Measurements from ENCODE around the gene ATF6. TPM values are rescaled to one million over a fixed set of nuclear protein-coding genes. Genes with fewer than 3 reads are reported as not detected.

Gene ATF6
- total RNA-seq, 1 donor from 2014 or later: 14.4 TPM

GRCh38 chr1:161884475-161884874 is 118.4 kb downstream of the ATF6 start:
- DNase-seq (ENCODE audit: low spot score): no peak
- ATAC-seq: no peak

- no peak for DNase-seq (ENCODE audit: low spot score)
- ATAC-seq: no peak
Observed at GRCh38 chr1:161885003-161885402, 118.9 kb downstream of the ATF6 start.

DNA sequence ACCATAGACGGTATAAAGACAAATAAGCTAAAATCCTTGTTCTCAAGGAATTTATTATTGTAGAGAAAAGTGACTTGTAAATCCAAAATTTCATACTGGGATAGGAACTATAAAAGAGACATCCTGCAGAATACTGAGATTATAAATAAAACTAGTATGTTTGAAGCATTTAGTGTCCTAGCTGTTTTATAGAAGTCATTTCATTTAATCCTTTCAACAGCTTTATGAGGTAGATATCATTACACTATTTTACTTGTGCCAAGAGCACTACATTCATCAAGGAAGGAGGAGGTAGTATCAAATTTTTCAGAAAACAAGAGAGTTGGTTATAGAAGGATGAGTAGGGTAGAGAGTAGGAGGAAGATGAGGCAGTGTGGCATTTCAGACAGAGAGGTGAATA is 119.6 kb downstream of the ATF6 start:
- DNase-seq (ENCODE audit: low spot score): no peak
- no peak for ATAC-seq

GRCh38 chr1:161886589-161886988 is 120.5 kb downstream of the ATF6 start:
- no peak for ATAC-seq
- no peak for DNase-seq (ENCODE audit: low spot score)

DNA sequence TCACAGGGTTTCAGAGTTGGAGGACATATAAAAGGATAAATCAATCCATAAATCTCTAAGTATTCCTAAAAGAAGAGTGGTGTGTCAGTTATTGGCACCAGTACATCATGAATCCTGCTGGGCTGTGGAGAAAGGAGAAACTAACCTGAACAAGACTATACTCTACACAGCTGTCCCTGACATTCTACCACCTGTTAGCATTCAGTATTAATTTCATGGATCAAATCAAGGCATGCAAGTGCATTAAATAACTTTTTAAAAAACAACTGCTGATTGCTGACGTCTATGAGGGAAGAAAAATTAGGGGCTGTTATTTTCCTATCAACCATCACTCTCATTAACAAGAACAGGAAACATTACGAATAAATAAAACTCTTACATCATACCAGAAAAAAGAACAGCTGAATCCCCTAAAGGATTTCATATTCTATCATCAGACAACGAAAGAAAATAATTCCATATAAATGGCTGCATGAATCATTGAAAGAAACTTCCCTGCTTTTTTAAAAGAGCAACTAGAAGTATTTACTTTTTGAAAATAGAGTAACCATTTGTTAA is 121.7 kb downstream of the ATF6 start:
- ATAC-seq: no peak

GRCh38 chr1:161890574-161890973 is 124.5 kb downstream of the ATF6 start:
- DNase-seq (ENCODE audit: low spot score) (no peak), ATAC-seq (no peak)

More for the DNA sequence above, 121.7 kb downstream of the ATF6 start:
- no peak for DNase-seq (ENCODE audit: low spot score)

DNA sequence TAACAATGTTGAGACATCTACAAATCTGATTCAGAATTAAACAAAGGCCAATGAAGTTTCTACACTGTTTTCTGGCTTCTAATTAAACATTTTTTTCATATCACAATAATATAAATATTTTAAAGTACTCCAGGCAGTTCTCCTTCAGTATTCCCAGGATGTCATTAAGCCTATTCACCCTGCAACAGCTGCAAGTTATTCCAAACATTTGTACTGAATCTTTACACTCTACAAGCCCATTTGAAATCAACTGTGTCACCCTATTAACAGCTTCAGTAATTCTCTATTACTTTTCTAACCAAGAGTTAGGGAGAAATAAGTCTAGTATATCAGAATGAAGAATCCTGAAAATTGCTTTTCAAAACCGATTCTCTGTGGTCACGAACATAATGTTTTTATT is 133.0 kb downstream of the ATF6 start:
- DNase-seq (ENCODE audit: low spot score): no peak

GRCh38 chr1:161900160-161900559 is 134.0 kb downstream of the ATF6 start:
- DNase-seq (ENCODE audit: low spot score): no peak
- ATAC-seq: no peak

More for the DNA sequence above, 133.0 kb downstream of the ATF6 start:
- ATAC-seq: no peak

DNA sequence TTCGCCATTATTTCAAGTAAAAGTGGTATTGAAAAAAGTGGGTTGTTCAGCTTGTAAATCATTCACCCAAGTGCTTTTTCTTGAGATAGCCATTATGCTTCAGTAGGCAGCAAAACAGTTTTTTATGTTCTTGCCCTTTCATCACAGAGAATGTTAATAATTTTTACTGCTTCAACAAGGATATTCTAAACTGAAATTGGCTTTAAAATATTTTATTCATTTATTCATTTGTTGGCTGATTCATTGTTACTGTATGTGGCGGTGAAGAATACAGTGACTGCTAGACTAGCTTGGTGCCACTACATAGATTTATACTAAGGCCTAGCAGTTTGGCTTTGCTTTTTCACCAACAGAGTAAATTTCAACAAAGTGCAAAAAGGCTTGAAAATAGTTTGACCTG is 136.1 kb downstream of the ATF6 start:
- ATAC-seq: no peak
- DNase-seq (ENCODE audit: low spot score): no peak

GRCh38 chr1:161905269-161905884 is 139.3 kb downstream of the ATF6 start:
- no peak for DNase-seq (ENCODE audit: low spot score)
- ATAC-seq: peak; percentile 87

GRCh38 chr1:161907265-161907664 is 141.1 kb downstream of the ATF6 start:
- DNase-seq (ENCODE audit: low spot score): no peak
- ATAC-seq: no peak

- ATAC-seq (no peak), DNase-seq (ENCODE audit: low spot score) (no peak)
Observed at GRCh38 chr1:161908264-161908663, 142.1 kb downstream of the ATF6 start.

GRCh38 chr1:161910604-161911003 is 144.5 kb downstream of the ATF6 start:
- ATAC-seq (no peak), DNase-seq (ENCODE audit: low spot score) (no peak)

DNA sequence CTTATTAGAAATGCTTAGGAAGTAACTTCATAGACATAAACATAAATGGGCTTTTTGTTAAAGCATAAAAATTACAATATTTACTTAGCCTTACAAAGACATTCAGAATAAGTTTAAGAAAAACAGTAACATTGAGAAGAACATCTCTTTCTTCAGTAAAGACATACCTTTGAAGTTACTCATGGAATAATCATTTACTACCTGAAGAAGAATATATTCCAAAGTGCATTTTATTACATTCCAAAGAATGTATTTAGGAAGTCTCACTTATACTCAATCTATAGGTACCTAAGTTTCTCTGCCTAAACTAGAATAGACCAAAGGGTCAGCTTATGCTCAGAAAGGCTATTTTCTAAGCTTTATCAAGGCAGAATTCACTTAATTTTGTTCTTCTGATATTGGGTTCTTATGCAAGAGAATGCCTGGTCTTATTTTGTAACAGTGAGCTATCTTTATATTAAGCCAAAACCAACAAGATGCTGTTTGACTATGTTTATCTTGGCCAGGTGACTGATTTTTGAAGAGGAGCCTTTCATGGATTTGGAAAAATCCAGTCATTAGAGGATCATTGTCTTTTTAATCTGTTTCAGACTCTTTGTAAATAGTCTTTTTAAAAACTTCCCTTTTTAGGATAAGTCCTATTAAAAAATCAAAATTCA is 147.5 kb downstream of the ATF6 start:
- peak; percentile 91 for ATAC-seq
- DNase-seq (ENCODE audit: low spot score): no peak

DNA sequence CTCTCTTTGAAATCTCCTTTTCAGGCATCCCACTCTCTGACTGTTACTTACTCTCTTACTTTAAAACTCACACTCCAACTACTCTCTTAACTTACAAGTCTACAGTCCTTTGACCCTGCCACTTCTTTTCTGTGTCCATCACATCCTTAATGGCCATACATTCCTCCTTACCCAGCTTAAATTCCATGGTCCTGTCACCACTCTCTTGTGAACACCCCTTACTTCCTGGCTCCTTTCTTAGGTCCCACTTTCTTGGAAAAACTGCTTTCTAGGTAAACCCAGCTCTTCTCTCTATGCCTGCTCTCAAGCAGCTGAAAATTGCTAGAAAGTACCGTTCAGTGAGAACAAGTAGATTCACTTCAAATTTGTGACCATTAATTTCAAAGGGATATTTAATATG is 148.5 kb downstream of the ATF6 start:
- no peak for ATAC-seq
- no peak for DNase-seq (ENCODE audit: low spot score)

DNA sequence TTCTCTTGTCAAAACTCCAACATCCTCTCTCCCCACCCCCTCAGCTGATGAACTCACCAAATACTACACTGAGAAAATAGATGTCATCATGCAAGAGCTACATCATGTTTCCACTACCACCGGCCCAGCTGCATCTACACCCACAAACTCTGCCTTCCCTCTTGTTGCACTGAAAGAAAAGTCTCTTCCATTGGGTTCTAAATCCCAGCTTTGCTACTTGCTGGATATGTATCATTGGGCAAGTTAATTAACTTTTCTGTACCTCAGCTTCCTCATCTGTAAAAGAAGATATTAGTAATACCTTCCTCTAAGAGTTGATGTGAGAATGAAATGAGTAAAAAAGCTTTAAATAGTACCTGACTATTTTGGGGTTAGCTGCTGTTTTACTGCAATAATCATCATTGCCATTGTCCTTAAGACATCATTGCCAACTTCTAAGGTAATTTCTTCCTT is 149.0 kb downstream of the ATF6 start:
- DNase-seq (ENCODE audit: low spot score) (no peak), ATAC-seq (no peak)

DNA sequence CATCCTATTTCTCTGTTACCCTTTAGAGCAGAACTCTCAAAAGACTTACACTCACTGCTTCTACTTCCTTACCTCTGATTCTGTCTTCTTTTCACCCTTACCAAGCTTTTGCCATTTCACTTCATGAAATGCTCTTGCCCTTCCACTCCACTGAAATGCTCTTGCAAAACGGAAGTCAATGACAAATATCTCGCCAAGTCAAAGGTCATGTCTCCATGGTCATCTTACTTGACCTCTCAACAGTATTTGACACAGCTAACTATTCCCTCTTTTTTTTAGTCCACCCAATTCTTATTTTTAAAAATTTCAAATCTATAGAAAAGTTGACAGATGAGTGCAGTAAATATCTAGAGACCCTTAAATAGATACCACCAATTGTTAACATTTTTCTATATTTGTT is 149.9 kb downstream of the ATF6 start:
- ATAC-seq (peak; percentile 66), DNase-seq (ENCODE audit: low spot score) (no peak)

DNA sequence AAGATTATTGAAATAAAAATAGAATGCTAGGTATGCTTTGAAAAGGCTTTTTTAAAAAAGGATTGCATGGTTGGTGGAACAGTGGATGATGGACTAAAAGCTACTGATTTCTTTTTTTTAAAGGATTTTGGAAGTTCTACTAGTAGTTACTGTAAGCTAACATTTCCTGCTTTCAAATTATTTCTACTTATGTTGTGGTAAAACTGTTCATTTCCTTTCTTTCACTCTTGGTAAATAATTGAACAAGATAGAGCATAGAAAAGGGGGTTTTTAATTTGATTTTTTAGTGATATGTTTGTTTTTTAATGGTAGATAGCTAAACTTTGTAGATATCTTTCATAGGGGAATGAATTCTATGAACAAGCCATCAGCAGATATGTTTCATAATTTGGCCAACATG is 153.1 kb downstream of the ATF6 start:
- no peak for DNase-seq (ENCODE audit: low spot score)
- no peak for ATAC-seq

DNA sequence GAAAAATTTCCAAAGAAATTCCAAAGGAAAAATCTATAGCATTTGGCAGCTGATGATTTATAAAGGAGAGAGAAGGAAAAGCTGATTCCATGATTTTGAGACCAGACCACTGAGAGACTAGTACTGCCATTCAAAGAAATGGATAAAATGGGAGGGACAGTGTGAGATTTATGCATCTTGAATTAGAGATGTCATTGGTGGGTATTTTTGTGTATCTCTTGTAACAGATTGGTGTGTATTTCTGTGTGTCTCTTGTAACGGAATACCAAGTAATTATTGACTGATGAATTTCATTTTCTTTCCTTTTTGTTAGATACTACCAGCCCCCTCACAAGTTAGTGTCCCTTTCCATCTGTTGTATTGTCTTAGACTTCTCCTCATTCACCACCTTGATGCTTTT is 155.4 kb downstream of the ATF6 start:
- ATAC-seq (no peak), DNase-seq (ENCODE audit: low spot score) (no peak)

DNA sequence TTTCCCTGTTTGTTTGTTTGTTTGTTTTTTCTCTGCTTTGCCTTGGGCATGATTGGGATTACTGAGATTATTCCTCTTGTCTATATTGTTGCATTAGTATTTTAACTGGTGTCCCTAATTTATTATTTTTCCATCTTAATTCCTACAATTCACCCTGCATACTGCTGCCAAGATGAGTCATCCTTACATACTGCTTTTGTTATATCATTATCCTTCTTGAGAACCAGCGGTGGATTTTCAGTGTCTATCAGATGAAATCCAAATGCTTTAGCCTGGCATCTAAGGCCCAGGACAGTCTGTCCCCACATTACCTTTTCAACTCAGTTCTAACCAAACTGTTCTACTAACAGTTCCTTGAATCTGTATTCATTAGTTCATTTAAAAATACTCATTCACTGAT is 155.9 kb downstream of the ATF6 start:
- ATAC-seq (no peak), DNase-seq (ENCODE audit: low spot score) (no peak)

DNA sequence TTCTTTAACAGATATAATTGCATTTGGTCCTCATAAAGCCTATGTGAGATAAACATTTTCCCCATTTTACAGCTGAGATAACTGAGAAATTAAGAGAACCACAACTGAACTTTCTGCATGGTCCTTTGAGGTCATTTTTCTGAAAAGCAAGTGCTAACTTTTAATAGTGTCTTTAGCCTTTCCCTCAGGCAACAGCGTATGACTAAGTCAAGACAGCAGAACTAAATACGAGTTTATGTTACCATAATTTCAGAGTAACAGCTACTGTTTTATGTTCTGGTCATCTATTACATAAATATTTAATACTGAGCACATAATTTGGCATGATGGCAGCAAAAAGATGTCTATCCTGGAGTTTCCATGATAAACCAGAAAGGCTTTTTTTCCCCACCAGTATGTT is 161.9 kb downstream of the ATF6 start:
- DNase-seq (ENCODE audit: low spot score) (no peak), ATAC-seq (no peak)

GRCh38 chr1:161929137-161929536 is 163.0 kb downstream of the ATF6 start:
- ATAC-seq: peak; percentile 58

GRCh38 chr1:161930064-161930463 is 163.9 kb downstream of the ATF6 start:
- DNase-seq (ENCODE audit: low spot score) (no peak), ATAC-seq (no peak)

More at GRCh38 chr1:161929137-161929536, 163.0 kb downstream of the ATF6 start:
- no peak for DNase-seq (ENCODE audit: low spot score)

Data from left lobe of liver (tissue), 2 donors.